ENCODE data around the gene MYO5B.

GRCh38 chr18:49859725-49860124 is 335.2 kb downstream of the MYO5B start:
- TF ChIP-seq, protein P1, sequence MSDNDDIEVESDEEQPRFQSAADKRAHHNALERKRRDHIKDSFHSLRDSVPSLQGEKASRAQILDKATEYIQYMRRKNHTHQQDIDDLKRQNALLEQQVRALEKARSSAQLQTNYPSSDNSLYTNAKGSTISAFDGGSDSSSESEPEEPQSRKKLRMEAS (IDR thresholded peaks at IDR 0.05) = no peak
- TF ChIP-seq JUND (IDR thresholded peaks at IDR 0.05) (no peak), CTCF (IDR thresholded peaks at IDR 0.05; ENCODE audit: low read depth, low read length, missing input control) (peak; percentile 7), SP1 (IDR thresholded peaks at IDR 0.05) (no peak), FOXA2 (IDR thresholded peaks at IDR 0.05) (no peak), FOXA1 (IDR thresholded peaks at IDR 0.05) (no peak), TAF1 (conservative IDR thresholded peaks at IDR 0.05) (no peak), EGR1 (IDR thresholded peaks at IDR 0.05; ENCODE audit: low read depth in 2 of 2) (no peak)
- TF ChIP-seq, protein P2, sequence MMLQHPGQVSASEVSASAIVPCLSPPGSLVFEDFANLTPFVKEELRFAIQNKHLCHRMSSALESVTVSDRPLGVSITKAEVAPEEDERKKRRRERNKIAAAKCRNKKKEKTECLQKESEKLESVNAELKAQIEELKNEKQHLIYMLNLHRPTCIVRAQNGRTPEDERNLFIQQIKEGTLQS (IDR thresholded peaks at IDR 0.05) = no peak

Measured in liver (tissue), 3 donors.